NCI-H345 treated with DMSO at 0.1 percent for 48 hours (cell line): Measurements from ENCODE around the gene ZNF536.
"Not testable (repeated sequence)": the region's sequence is repeated elsewhere in the genome, so short reads cannot be mapped to it uniquely, and the experiment has no call there.

ENCODE experiments used
- DNase-seq: peaks from one replicate; lab custom pipeline; 2025; ENCODE audit not compliant: unreplicated experiment; lab: John Stamatoyannopoulos, UW

The ZNF536 gene

GRCh38 chr19:30340771-30341561, 31.2 kb upstream of the ZNF536 start:
- no peak for DNase-seq

GRCh38 chr19:30341611-30342201, 30.5 kb upstream of the ZNF536 start:
- DNase-seq: no peak

GRCh38 chr19:30342901-30343300, 29.3 kb upstream of the ZNF536 start:
- no peak for DNase-seq

GRCh38 chr19:30344446-30345425, 27.4 kb upstream of the ZNF536 start:
- DNase-seq: no peak

GRCh38 chr19:30345686-30346085, 26.5 kb upstream of the ZNF536 start:
- no peak for DNase-seq

GRCh38 chr19:30346468-30346867, 25.7 kb upstream of the ZNF536 start:
- not testable (repeated sequence) for DNase-seq

GRCh38 chr19:30349131-30349730, 23.0 kb upstream of the ZNF536 start:
- DNase-seq: no peak

- no peak for DNase-seq
Observed at GRCh38 chr19:30350692-30351663, 21.2 kb upstream of the ZNF536 start.

- DNase-seq: no peak
Observed at GRCh38 chr19:30351774-30352173, 20.4 kb upstream of the ZNF536 start.

GRCh38 chr19:30353394-30353945, 18.7 kb upstream of the ZNF536 start:
- DNase-seq: no peak

GRCh38 chr19:30355586-30355985, 16.6 kb upstream of the ZNF536 start:
- no peak for DNase-seq

GRCh38 chr19:30356951-30357579, 15.1 kb upstream of the ZNF536 start:
- no peak for DNase-seq

- no peak for DNase-seq
Observed at GRCh38 chr19:30357580-30357954, 14.6 kb upstream of the ZNF536 start.

GRCh38 chr19:30358319-30358718, 13.9 kb upstream of the ZNF536 start:
- DNase-seq: no peak

- no peak for DNase-seq
Observed at GRCh38 chr19:30358821-30359580, 13.2 kb upstream of the ZNF536 start.

- no peak for DNase-seq
Observed at GRCh38 chr19:30359936-30360335, 12.2 kb upstream of the ZNF536 start.

GRCh38 chr19:30360376-30361106, 11.6 kb upstream of the ZNF536 start:
- DNase-seq: no peak

GRCh38 chr19:30361107-30361447, 11.1 kb upstream of the ZNF536 start:
- no peak for DNase-seq
